ENCODE results near the gene AHNAK2. TPM values are rescaled to one million over a fixed set of nuclear protein-coding genes. Genes with fewer than 3 reads are reported as not detected.
A peak's percentile ranks its signal among the peaks of the same experiment; 100 is the strongest.

AHNAK2 gene
- total and polyA plus RNA-seq, 8 donors: 1.5 to 117 (median 13.5) TPM

DNA sequence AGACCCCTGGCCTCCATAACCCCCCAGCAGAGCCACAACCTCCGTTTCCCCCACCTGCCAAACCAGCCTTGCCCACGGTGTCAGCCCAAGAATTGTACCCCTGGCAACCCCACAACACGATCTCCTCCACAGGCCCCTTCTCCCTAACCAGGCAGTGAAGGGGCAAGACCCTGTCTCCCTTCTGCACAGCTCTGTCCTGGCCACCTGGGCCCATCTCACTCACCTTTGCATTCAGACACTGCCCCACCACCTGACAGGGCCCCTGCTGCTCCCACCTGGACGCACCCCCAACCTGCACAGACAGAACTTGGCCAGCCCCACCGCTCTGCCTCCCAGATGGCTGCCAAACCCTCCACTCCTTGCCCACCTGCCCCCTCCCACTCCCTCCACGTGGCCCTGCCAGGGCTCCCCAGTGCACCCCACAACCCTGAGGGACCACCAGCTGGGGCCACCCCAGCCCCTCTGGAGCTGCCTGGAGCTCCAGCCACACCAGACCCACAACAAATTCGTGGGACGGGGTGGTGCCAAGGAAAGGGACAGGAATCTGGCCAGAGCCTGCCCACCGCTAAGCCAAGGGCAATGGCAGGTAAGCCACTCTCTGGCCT lies 11.8 kb downstream of the AHNAK2 start:
- H3K4me1 ChIP-seq: peaks cover 36 to 57% (median 48%) of the 10 kb centered on the region in 4 donors
- no peaks in the 10 kb centered on the region for H3K36me3 ChIP-seq
- WGBS, 5 donors: 81 to 85% (median 81%) methylated on average over 9 of the region's 9 CpGs
- peak overlapping the region in 4 of 5 donors; percentile 89 to 94 (median 90) for H3K27ac ChIP-seq
- H3K9me3 ChIP-seq: no peaks in the 10 kb centered on the region
- H3K4me3 ChIP-seq: no peak overlapping the region
- TF ChIP-seq, protein P1, sequence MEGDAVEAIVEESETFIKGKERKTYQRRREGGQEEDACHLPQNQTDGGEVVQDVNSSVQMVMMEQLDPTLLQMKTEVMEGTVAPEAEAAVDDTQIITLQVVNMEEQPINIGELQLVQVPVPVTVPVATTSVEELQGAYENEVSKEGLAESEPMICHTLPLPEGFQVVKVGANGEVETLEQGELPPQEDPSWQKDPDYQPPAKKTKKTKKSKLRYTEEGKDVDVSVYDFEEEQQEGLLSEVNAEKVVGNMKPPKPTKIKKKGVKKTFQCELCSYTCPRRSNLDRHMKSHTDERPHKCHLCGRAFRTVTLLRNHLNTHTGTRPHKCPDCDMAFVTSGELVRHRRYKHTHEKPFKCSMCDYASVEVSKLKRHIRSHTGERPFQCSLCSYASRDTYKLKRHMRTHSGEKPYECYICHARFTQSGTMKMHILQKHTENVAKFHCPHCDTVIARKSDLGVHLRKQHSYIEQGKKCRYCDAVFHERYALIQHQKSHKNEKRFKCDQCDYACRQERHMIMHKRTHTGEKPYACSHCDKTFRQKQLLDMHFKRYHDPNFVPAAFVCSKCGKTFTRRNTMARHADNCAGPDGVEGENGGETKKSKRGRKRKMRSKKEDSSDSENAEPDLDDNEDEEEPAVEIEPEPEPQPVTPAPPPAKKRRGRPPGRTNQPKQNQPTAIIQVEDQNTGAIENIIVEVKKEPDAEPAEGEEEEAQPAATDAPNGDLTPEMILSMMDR (IDR thresholded peaks at IDR 0.05): no peak
- TF ChIP-seq POLR2AphosphoS5 (IDR thresholded peaks at IDR 0.05) (no peak), EP300 (IDR thresholded peaks at IDR 0.05) (no peak), POLR2A (IDR thresholded peaks at IDR 0.05) (no peak)
- no peak for DNase-seq
- peaks cover 0 to 26% (median 10%) of the 10 kb centered on the region in 3 donors for H3K27me3 ChIP-seq
- intact Hi-C loops (cut with DNase I; ENCODE audit: low total_unique reads): no loop called here

DNA sequence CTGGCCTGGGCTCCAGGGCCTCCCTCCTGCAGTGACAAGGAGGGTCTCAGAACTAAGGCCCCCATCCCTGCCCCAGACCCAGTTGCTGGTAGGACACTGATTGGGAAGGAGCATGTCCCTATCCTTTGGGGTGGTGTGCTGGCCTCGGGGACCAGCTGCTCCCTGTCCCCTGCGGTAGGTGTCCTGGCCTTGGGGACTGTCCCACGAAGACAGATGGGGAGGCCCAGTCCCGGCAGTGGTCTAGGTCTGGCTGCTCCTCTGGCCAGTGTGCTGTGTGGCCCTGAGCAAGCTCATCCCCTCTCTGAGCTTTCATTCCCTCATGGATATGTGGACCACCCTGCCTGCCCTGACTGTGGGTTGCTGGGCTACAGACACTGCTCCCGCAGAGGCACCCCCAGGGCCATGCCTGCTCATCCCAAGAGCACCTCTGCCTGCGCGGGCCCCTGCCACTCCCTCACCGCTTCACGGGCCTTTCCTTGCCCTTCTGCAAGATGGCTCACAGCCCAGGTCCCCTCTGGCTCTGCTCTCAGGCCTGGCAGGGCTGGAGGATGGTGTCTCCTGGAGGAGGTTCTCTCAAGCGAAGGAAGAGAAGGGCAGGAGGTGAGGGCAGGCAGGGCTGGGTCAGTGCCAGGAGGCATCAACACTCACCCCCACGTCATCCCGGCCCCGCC lies 12.5 kb downstream of the AHNAK2 start:
- Histone ChIP-seq H3K4me3 (no peak overlapping the region), H3K36me3 (no peaks in the 10 kb centered on the region), H3K4me1 (peaks cover 29 to 50% (median 43%) of the 10 kb centered on the region in 4 donors), H3K27ac (peak overlapping the region in 3 of 5 donors; percentile 89 to 94 (median 90)), H3K9me3 (no peaks in the 10 kb centered on the region), H3K27me3 (peaks cover 0 to 26% (median 10%) of the 10 kb centered on the region in 3 donors)
- TF ChIP-seq POLR2A (IDR thresholded peaks at IDR 0.05) (no peak), EP300 (IDR thresholded peaks at IDR 0.05) (no peak), POLR2AphosphoS5 (IDR thresholded peaks at IDR 0.05) (no peak)
- TF ChIP-seq, protein P1 (IDR thresholded peaks at IDR 0.05): no peak
- intact Hi-C loops (cut with DNase I; ENCODE audit: low total_unique reads): no loop called here
- DNase-seq: no peak
- WGBS, 5 donors: 75 to 88% (median 83%) methylated on average over 10 to 13 of the region's 13 CpGs

DNA sequence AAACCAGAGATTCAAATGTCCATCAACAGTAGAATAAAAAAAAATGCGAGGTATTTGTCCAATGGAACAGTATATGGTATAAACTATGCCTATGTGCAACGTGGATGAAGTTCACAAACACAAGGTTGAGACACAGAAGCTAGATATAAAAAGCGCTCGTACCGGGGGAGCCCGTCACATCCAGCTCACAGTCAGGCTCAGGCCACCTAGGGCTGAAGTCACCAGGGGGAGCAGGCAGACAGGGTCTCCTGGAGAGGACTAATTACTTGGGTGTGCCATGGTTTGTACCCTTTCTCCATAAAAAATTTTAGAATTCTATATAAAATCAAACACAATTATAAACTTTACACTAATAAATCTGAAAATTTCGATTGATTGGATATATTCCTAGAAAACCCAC lies 13.6 kb downstream of the AHNAK2 start:
- TF ChIP-seq, protein P1 (IDR thresholded peaks at IDR 0.05): no peak
- TF ChIP-seq EP300 (IDR thresholded peaks at IDR 0.05): no peak
- no peak for TF ChIP-seq POLR2AphosphoS5 (IDR thresholded peaks at IDR 0.05)
- TF ChIP-seq POLR2A (IDR thresholded peaks at IDR 0.05): no peak
- Histone ChIP-seq H3K9me3 (no peaks in the 10 kb centered on the region), H3K27ac (no peak overlapping the region), H3K27me3 (peaks cover 0 to 26% (median 10%) of the 10 kb centered on the region in 3 donors), H3K36me3 (no peaks in the 10 kb centered on the region), H3K4me3 (no peak overlapping the region), H3K4me1 (peaks cover 23 to 38% (median 33%) of the 10 kb centered on the region in 4 donors)
- intact Hi-C loops (cut with DNase I; ENCODE audit: low total_unique reads): no loop called here
- DNase-seq: no peak
- 84 to 88% (median 86%) methylated on average over 7 of the region's 7 CpGs for WGBS, 5 donors

DNA sequence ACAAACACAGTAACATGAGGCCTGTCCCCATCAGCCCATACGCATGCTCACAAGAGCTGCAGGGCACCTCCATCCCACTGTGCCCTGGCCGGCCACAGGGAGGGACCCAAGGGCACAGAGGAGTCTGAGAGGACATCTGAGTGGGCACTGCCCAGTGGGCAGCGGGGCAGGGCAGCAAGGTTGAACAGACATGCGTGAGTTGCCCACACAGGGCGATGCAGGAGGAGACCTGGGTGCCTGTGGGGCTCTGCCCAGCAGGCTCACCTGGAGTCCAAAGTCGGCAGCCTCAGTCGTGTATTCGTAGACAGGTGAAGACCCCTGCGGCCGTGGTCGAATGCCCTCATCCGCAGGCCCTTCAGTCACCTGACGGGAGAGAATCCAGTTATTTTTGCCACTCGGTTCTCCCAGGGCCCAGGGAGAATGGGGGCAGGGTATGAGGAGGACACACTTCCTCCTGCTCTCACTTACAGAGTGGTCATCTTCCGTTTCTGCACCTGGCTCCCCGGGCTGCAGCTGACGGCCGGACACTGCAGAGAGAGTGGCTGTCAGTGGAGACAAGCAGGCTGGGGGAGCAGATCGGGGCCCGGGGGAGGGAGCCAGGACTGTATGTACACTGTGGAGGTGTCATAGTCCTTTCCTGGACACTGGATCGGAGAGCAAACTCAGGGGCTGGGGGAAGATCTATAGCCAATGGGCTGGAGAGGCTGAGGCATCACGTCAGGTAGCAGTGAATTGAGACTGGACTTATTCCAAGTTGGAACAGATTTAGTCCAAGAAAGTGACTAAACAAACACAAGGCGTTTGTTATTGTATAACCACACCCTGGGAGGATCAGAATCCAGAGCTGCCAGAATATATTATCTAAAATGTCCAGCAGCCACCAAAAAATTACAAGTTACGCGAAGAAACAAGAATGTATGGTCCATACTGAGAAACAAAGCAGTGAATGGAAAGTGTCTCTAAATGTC lies 20.7 kb downstream of the AHNAK2 start:
- intact Hi-C loops (cut with DNase I; ENCODE audit: low total_unique reads): no loop called here
- TF ChIP-seq POLR2AphosphoS5 (IDR thresholded peaks at IDR 0.05): no peak
- TF ChIP-seq POLR2A (IDR thresholded peaks at IDR 0.05): no peak
- TF ChIP-seq, protein P1 (IDR thresholded peaks at IDR 0.05): no peak
- TF ChIP-seq EP300 (IDR thresholded peaks at IDR 0.05): no peak
- Histone ChIP-seq H3K36me3 (peaks cover 0 to 41% (median 23%) of the 10 kb centered on the region in 4 donors), H3K27ac (no peak overlapping the region), H3K9me3 (no peaks in the 10 kb centered on the region), H3K27me3 (peaks cover 0 to 14% (median 0%) of the 10 kb centered on the region in 3 donors), H3K4me3 (no peak overlapping the region), H3K4me1 (peaks cover 8 to 14% (median 10%) of the 10 kb centered on the region in 4 donors)
- DNase-seq: no peak
- WGBS, 5 donors: 58 to 66% (median 60%) methylated on average over 22 to 25 of the region's 25 CpGs
